Fibroblast of lung (primary cell): ENCODE measurements around the gene KCNJ6. TPM values are rescaled to one million over a fixed set of nuclear protein-coding genes. Genes with fewer than 3 reads are reported as not detected.
"Not testable (repeated sequence)": the region's sequence is repeated elsewhere in the genome, so short reads cannot be mapped to it uniquely, and the experiment has no call there.

ENCODE experiments used
- DNase-seq, 2 donors: peaks; one replicate each; pipeline versions ENCODE4 v3.0.0 to v3.0.0-alpha.2; 2010; ENCODE audit warnings: low read depth in 2 of 2
- H2AFZ ChIP-seq: 2 replicates; pipeline ENCODE4 v1.5.1; 2012; ENCODE audit warnings: low read length, control low read depth, inconsistent platforms
- H3K27ac ChIP-seq: 2 replicates; pipeline ENCODE4 v1.5.1; 2011; ENCODE audit warnings: low read length, control low read depth; ENCODE audit not compliant: insufficient read depth
- H3K27me3 ChIP-seq: 2 replicates; pipeline ENCODE4 v1.5.1; 2011; ENCODE audit warnings: mild to moderate bottlenecking, low read length; ENCODE audit not compliant: control insufficient read depth, insufficient read depth
- H3K36me3 ChIP-seq: 2 replicates; pipeline ENCODE4 v1.5.1; 2011; ENCODE audit warnings: low read length; ENCODE audit not compliant: control insufficient read depth, insufficient read depth
- H3K4me1 ChIP-seq: 2 replicates; pipeline ENCODE4 v1.5.1; 2011; ENCODE audit warnings: low read length; ENCODE audit not compliant: control insufficient read depth, insufficient read depth; ENCODE audit errors: extremely low read depth
- H3K4me2 ChIP-seq: 2 replicates; pipeline ENCODE4 v1.5.1; 2011; ENCODE audit warnings: low read length, control low read depth; ENCODE audit not compliant: insufficient read depth; ENCODE audit errors: extremely low read depth
- H3K4me3 ChIP-seq, 4 experiments: fragments of 200-600 bp in 1 of 4; sonication (generic) in 1 of 4; replicated peaks in 1 of 4; 2 replicates each; pipeline ENCODE4 v1.5.1; 2011 to 2016; ENCODE audit warnings: low read length in 4 of 4, low read depth in 3 of 4, mild to moderate bottlenecking in 3 of 4, control low read depth in 2 of 4, inconsistent platforms in 1 of 4, mixed read lengths in 1 of 4; ENCODE audit not compliant: insufficient read depth in 1 of 4; ENCODE audit errors: control extremely low read depth in 1 of 4
- H3K79me2 ChIP-seq: 2 replicates; pipeline ENCODE4 v1.5.1; 2012; ENCODE audit warnings: mild to moderate bottlenecking, low read length, inconsistent platforms; ENCODE audit not compliant: control insufficient read depth, insufficient read depth
- H3K9ac ChIP-seq: 2 replicates; pipeline ENCODE4 v1.5.1; 2011; ENCODE audit warnings: mild to moderate bottlenecking, low read length, control low read depth; ENCODE audit not compliant: insufficient read depth
- H3K9me3 ChIP-seq: 2 replicates; pipeline ENCODE4 v1.5.1; 2012; ENCODE audit warnings: low read depth, low read length; ENCODE audit not compliant: control insufficient read depth, insufficient read depth
- H4K20me1 ChIP-seq: 2 replicates; pipeline ENCODE4 v1.5.1; 2011; ENCODE audit warnings: low read length; ENCODE audit not compliant: control insufficient read depth, insufficient read depth; ENCODE audit errors: extremely low read depth
- CTCF ChIP-seq, 2 donors: IDR thresholded peaks in 1 of 2; conservative IDR thresholded peaks in 1 of 2; 1 replicate in 1 of 2; 2 replicates in 1 of 2; pipeline ENCODE4 v1.5.1; 2011 to 2012; ENCODE audit warnings: low read length in 2 of 2, control low read depth in 1 of 2, inconsistent platforms in 1 of 2, low read depth in 1 of 2, mild to moderate bottlenecking in 1 of 2
- EZH2 ChIP-seq: IDR thresholded peaks from 2 replicates; pipeline ENCODE4 v1.5.1; 2012; ENCODE audit warnings: low read length, control low read depth, mild to moderate bottlenecking; ENCODE audit errors: missing control alignments
- polyA plus RNA-seq, 2 donors: library from polyadenylated mRNA; depleted of rRNA in 1 of 2; stranded (reverse) in 1 of 2; unstranded in 1 of 2; fragments of >200 nt; gene quantifications; 2 replicates each; pipeline ENCODE4 v1.2.1, GENCODE V29; 2011 to 2012; ENCODE audit warnings: missing spikeins in 1 of 2
- total RNA-seq: library from RNA; depleted of rRNA; stranded (reverse); fragments of >200 nt; gene quantifications from 2 replicates; pipeline ENCODE4 v1.2.1, GENCODE V29; 2014

Gene KCNJ6
- total and polyA plus RNA-seq, 2 donors (not counting 1 experiment from before 2014, with no cell fraction given), result under 0.01 to 7.6 TPM

GRCh38 chr21:37927711-37928110 lies 11.5 kb upstream of the KCNJ6 start:
- Histone ChIP-seq H3K27ac (no peak overlapping the region), H3K9me3 (no peaks in the 10 kb centered on the region)
- no peak for DNase-seq

GRCh38 chr21:37921091-37921490 lies 4.8 kb upstream of the KCNJ6 start:
- TF ChIP-seq EZH2 (no peak), CTCF (conservative IDR thresholded peaks at IDR 0.05 in 1 of 2, IDR thresholded peaks at IDR 0.05 in 1 of 2; ENCODE audit: low read depth in 1 of 2, low read length in 2 of 2) (no peak)
- Histone ChIP-seq H3K27me3 (peaks cover 5% of the 10 kb centered on the region), H3K36me3 (no peaks in the 10 kb centered on the region), H3K4me3 (no peak overlapping the region), H3K79me2 (no peaks in the 10 kb centered on the region), H4K20me1 (no peaks in the 10 kb centered on the region), H3K9me3 (no peaks in the 10 kb centered on the region), H3K4me2 (no peak overlapping the region), H3K27ac (no peak overlapping the region), H3K4me1 (peaks cover 4% of the 10 kb centered on the region), H2AFZ (no peak overlapping the region), H3K9ac (no peak overlapping the region)
- DNase-seq, result peak in 1 of 2 donors; percentile 33

More at GRCh38 chr21:37927711-37928110, 11.5 kb upstream of the KCNJ6 start:
- Histone ChIP-seq H3K9ac (no peak overlapping the region), H3K36me3 (no peaks in the 10 kb centered on the region), H3K27me3 (no peaks in the 10 kb centered on the region), H3K4me3 (no peak overlapping the region), H2AFZ (no peak overlapping the region), H4K20me1 (no peaks in the 10 kb centered on the region), H3K79me2 (no peaks in the 10 kb centered on the region), H3K4me1 (no peaks in the 10 kb centered on the region), H3K4me2 (no peak overlapping the region)
- TF ChIP-seq CTCF (conservative IDR thresholded peaks at IDR 0.05 in 1 of 2, IDR thresholded peaks at IDR 0.05 in 1 of 2; ENCODE audit: low read depth in 1 of 2, low read length in 2 of 2) (no peak), EZH2 (no peak)

- H3K9me3 ChIP-seq, result not testable (repeated sequence)
Measured at GRCh38 chr21:37920302-37920701, 4.0 kb upstream of the KCNJ6 start.

More at GRCh38 chr21:37920302-37920701, 4.0 kb upstream of the KCNJ6 start:
- H3K4me3 ChIP-seq, H2AFZ ChIP-seq, H4K20me1 ChIP-seq, H3K36me3 ChIP-seq, H3K79me2 ChIP-seq, H3K4me2 ChIP-seq, H3K9ac ChIP-seq, DNase-seq, H3K27ac ChIP-seq, H3K4me1 ChIP-seq: not testable (repeated sequence)
- H3K27me3 ChIP-seq, result peaks cover 11% of the 10 kb centered on the region
